SK-N-SH (cell line): ENCODE results near the gene AQP3. TPM values are rescaled to one million over a fixed set of nuclear protein-coding genes. Genes with fewer than 3 reads are reported as not detected.

Source experiments
- CTCF ChIA-PET: fragments of 300-600, 350-600 bp; formaldehyde crosslinking; extraction: SDS; loops from one replicate; lab custom pipeline; 2021; lab: Yijun Ruan, JAX
- POLR2A ChIA-PET: fragments of 350-600 bp; sonication (Branson Sonifier 250); formaldehyde crosslinking; extraction: SDS; loops from one replicate; lab custom pipeline; 2020; ENCODE audit warnings: antibody characterized with exemption, inconsistent platforms; lab: Yijun Ruan, JAX
- DNase-seq: peaks from one replicate; pipeline ENCODE4 v3.0.0; 2012
- H2AFZ ChIP-seq: fragments of 200-600 bp; sonication (generic); 2 replicates; pipeline ENCODE4 v1.8.1; 2016; ENCODE audit warnings: antibody characterized with exemption, mild to moderate bottlenecking, low read depth
- H3F3A ChIP-seq: fragments of 200-600 bp; sonication (generic); replicated peaks from 2 replicates; pipeline ENCODE3; 2016; ENCODE audit warnings: antibody characterized with exemption, mild to moderate bottlenecking; ENCODE audit not compliant: insufficient read depth
- H3K27ac ChIP-seq, 2 experiments: fragments of 200-500 bp in 1 of 2; fragments of 200-600 bp in 1 of 2; sonication (Bioruptor generic) in 1 of 2; sonication (generic), shearing (Covaris generic) in 1 of 2; 2 replicates each; pipeline versions ENCODE4 v1.5.1 to v1.6.1; 2014 to 2016; ENCODE audit warnings: low read depth in 2 of 2, inconsistent platforms in 1 of 2, low read length in 1 of 2, mild to moderate bottlenecking in 1 of 2, mixed read lengths in 1 of 2
- H3K27me3 ChIP-seq: fragments of 200-600 bp; sonication (generic), shearing (Covaris generic); 2 replicates; pipeline ENCODE4 v1.6.1; 2016; ENCODE audit warnings: mixed run types; ENCODE audit not compliant: insufficient read depth
- H3K36me3 ChIP-seq, 2 experiments: fragments of 200-500 bp in 1 of 2; fragments of 200-600 bp in 1 of 2; sonication (Bioruptor generic) in 1 of 2; sonication (generic) in 1 of 2; replicated peaks in 1 of 2; 2 replicates each; pipeline versions ENCODE3 to v1.5.1; 2014 to 2016; ENCODE audit warnings: low read length in 1 of 2, mild to moderate bottlenecking in 1 of 2; ENCODE audit not compliant: insufficient read depth in 2 of 2, control insufficient read depth in 1 of 2
- H3K4me1 ChIP-seq, 2 experiments: fragments of 200-500 bp in 1 of 2; fragments of 200-600 bp in 1 of 2; sonication (Bioruptor generic) in 1 of 2; sonication (generic), shearing (Covaris generic) in 1 of 2; 2 replicates each; pipeline versions ENCODE4 v1.5.1 to v1.6.1; 2014 to 2016; ENCODE audit warnings: low read depth in 1 of 2, low read length in 1 of 2, mixed run types in 1 of 2; ENCODE audit not compliant: insufficient read depth in 2 of 2, control insufficient read depth in 1 of 2
- H3K4me2 ChIP-seq: fragments of 200-600 bp; sonication (generic), shearing (Covaris generic); 2 replicates; pipeline ENCODE4 v1.6.1; 2017; ENCODE audit warnings: mixed run types
- H3K4me3 ChIP-seq, 2 experiments: fragments of 200-500 bp in 1 of 2; fragments of 200-600 bp in 1 of 2; sonication (Bioruptor generic) in 1 of 2; sonication (generic), shearing (Covaris generic) in 1 of 2; 2 replicates each; pipeline versions ENCODE4 v1.5.1 to v1.8.1; 2014 to 2016; ENCODE audit warnings: low read depth in 2 of 2, inconsistent platforms in 1 of 2, low read length in 1 of 2, mild to moderate bottlenecking in 1 of 2, mixed read lengths in 1 of 2, moderate library complexity in 1 of 2
- H3K79me2 ChIP-seq: fragments of 200-600 bp; sonication (generic); 2 replicates; pipeline ENCODE4 v1.8.1; 2017; ENCODE audit warnings: mild to moderate bottlenecking; ENCODE audit not compliant: insufficient read depth
- H3K9ac ChIP-seq: fragments of 200-600 bp; sonication (generic); 2 replicates; pipeline ENCODE4 v1.6.1; 2017; ENCODE audit warnings: mixed run types
- H3K9me2 ChIP-seq: fragments of 200-600 bp; sonication (generic); 2 replicates; pipeline ENCODE4 v1.6.1; 2017; ENCODE audit warnings: mixed run types
- H3K9me3 ChIP-seq: fragments of 200-600 bp; sonication (generic); 2 replicates; pipeline ENCODE4 v1.6.1; 2017; ENCODE audit warnings: mixed run types, mild to moderate bottlenecking, moderate library complexity
- H4K20me1 ChIP-seq: fragments of 200-600 bp; sonication (generic); 2 replicates; pipeline ENCODE4 v1.6.1; 2017; ENCODE audit warnings: mild to moderate bottlenecking, mixed run types; ENCODE audit not compliant: insufficient read depth
- CHD2 ChIP-seq: fragments of 150-350 bp; IDR thresholded peaks from 2 replicates; pipeline ENCODE4 v1.6.1; 2018; ENCODE audit warnings: low read length; ENCODE audit not compliant: partially characterized antibody
- ELF1 ChIP-seq: IDR thresholded peaks from 2 replicates; pipeline ENCODE4 v1.4.0; 2012
- EP300 ChIP-seq, 2 experiments: IDR thresholded peaks; 2 replicates each; pipeline versions ENCODE4 v1.4.0 to v1.6.1; 2012; ENCODE audit warnings: borderline replicate concordance in 1 of 2, low read depth in 1 of 2, low read length in 1 of 2
- EZH2phosphoT487 ChIP-seq: fragments of 200-600 bp; sonication (generic); IDR thresholded peaks from 2 replicates; pipeline ENCODE4 v1.6.1; 2017; ENCODE audit warnings: low read depth, mixed run types, mild to moderate bottlenecking, antibody characterized with exemption, moderate library complexity, borderline replicate concordance
- FOSL2 ChIP-seq: IDR thresholded peaks from 2 replicates; pipeline ENCODE4 v1.4.0; 2012; ENCODE audit warnings: low read depth, mild to moderate bottlenecking, moderate library complexity, borderline replicate concordance
- FOXJ3 ChIP-seq: sonication (generic); formaldehyde crosslinking; IDR thresholded peaks from 2 replicates; pipeline ENCODE4 v1.5.1; 2020; ENCODE audit warnings: mild to moderate bottlenecking, missing genetic modification reagents
- FOXM1 ChIP-seq: IDR thresholded peaks from 2 replicates; pipeline ENCODE4 v1.4.0; 2012; ENCODE audit warnings: low read depth, mild to moderate bottlenecking
- GABPA ChIP-seq: IDR thresholded peaks from 2 replicates; pipeline ENCODE4 v1.4.0; 2012; ENCODE audit warnings: low read depth, mild to moderate bottlenecking
- GATA2 ChIP-seq: sonication (generic); formaldehyde crosslinking; IDR thresholded peaks from 2 replicates; pipeline ENCODE4 v1.5.0; 2020; ENCODE audit warnings: mild to moderate bottlenecking, missing genetic modification reagents
- MEF2A ChIP-seq: IDR thresholded peaks from 2 replicates; pipeline ENCODE4 v1.4.0; 2012; ENCODE audit warnings: low read depth, borderline replicate concordance
- MXI1 ChIP-seq: IDR thresholded peaks from 2 replicates; pipeline ENCODE4 v1.6.1; 2012; ENCODE audit warnings: mild to moderate bottlenecking, low read depth, low read length, improper control_type of control experiment
- NFIC ChIP-seq: IDR thresholded peaks from 2 replicates; pipeline ENCODE4 v1.4.0; 2012; ENCODE audit warnings: borderline replicate concordance
- NRF1 ChIP-seq: IDR thresholded peaks from 2 replicates; pipeline ENCODE4 v1.6.1; 2012; ENCODE audit warnings: low read depth, mild to moderate bottlenecking, low read length
- POLR2AphosphoS5 ChIP-seq: IDR thresholded peaks from 2 replicates; pipeline ENCODE4 v1.6.1; 2012; ENCODE audit warnings: low read depth, low read length
- RAD21 ChIP-seq: IDR thresholded peaks from 2 replicates; pipeline ENCODE4 v1.6.1; 2012; ENCODE audit warnings: mild to moderate bottlenecking, low read length
- RFX5 ChIP-seq: IDR thresholded peaks from 2 replicates; pipeline ENCODE4 v1.6.1; 2012; ENCODE audit warnings: mild to moderate bottlenecking, improper control_type of control experiment, low read length
- RXRA ChIP-seq: IDR thresholded peaks from 2 replicates; pipeline ENCODE4 v1.4.0; 2012; ENCODE audit warnings: low read depth, mild to moderate bottlenecking, borderline replicate concordance
- SIN3A ChIP-seq: IDR thresholded peaks from 2 replicates; pipeline ENCODE4 v1.6.1; 2012; ENCODE audit warnings: low read depth, mild to moderate bottlenecking, low read length, moderate library complexity, borderline replicate concordance
- SMC3 ChIP-seq: IDR thresholded peaks from 2 replicates; pipeline ENCODE4 v1.6.1; 2012; ENCODE audit warnings: low read depth, low read length, improper control_type of control experiment
- TAF1 ChIP-seq: IDR thresholded peaks from 2 replicates; pipeline ENCODE4 v1.6.1; 2012; ENCODE audit warnings: low read depth, mild to moderate bottlenecking, low read length, moderate library complexity, borderline replicate concordance
- TEAD4 ChIP-seq: IDR thresholded peaks from 2 replicates; pipeline ENCODE4 v1.4.0; 2012; ENCODE audit warnings: mild to moderate bottlenecking, borderline replicate concordance; ENCODE audit not compliant: insufficient read depth
- USF1 ChIP-seq: IDR thresholded peaks from 2 replicates; pipeline ENCODE4 v1.4.0; 2012; ENCODE audit warnings: low read depth, borderline replicate concordance
- WGBS: methylation state at CpG from one replicate; pipeline ENCODE4 v1.1.6; 2017; ENCODE audit warnings: low lambda C conversion rate; 5-methylcytosine and 5-hydroxymethylcytosine counted together
- polyA plus RNA-seq, 3 experiments: library from polyadenylated mRNA; depleted of rRNA; stranded (reverse); fragments of >200 nt; gene quantifications; 2 replicates each; pipeline ENCODE4 v1.2.3, GENCODE V29; 2012

The AQP3 gene
- polyA plus RNA-seq, 1 of the 3 experiments (the other 2 are of a cell fraction), result 0.64 TPM

- H3K9me3 ChIP-seq, result no peaks in the 10 kb centered on the region
- no peak for DNase-seq
- TF ChIP-seq MEF2A (no peak), MXI1 (no peak), NRF1 (no peak), SIN3A (no peak), GATA2 (CRISPR knock-in tag) (no peak), TEAD4 (no peak), RXRA (no peak), FOXJ3 (CRISPR knock-in tag) (no peak), POLR2AphosphoS5 (no peak), RAD21 (no peak), EP300 (IDR thresholded peaks at IDR 0.05; ENCODE audit: borderline replicate concordance in 1 of 2, low read depth in 1 of 2, low read length in 1 of 2) (no peak), NFIC (no peak), FOSL2 (no peak), SMC3 (no peak), FOXM1 (no peak), RFX5 (no peak), USF1 (no peak), CHD2 (no peak), EZH2phosphoT487 (no peak), TAF1 (no peak)
- WGBS, result 94% methylated on average over 13 of the region's 15 CpGs
- peaks cover 0 to 9% of the 10 kb centered on the region in 2 experiments; a peak in 1 of 4 replicates for H3K4me1 ChIP-seq
- H3K4me2 ChIP-seq, result no peak overlapping the region
- no peak overlapping the region for H2AFZ ChIP-seq
- no peak overlapping the region for H3K27ac ChIP-seq
- no peaks in the 10 kb centered on the region for H3K36me3 ChIP-seq
- no peaks in the 10 kb centered on the region for H4K20me1 ChIP-seq
- no peak overlapping the region for H3K9ac ChIP-seq
- no peak overlapping the region for H3K4me3 ChIP-seq
- ChIA-PET CTCF (interaction anchor here (0.8 to 2.3 kb wide), 3 partner anchors 26 to 67 kb away, joined by 3 to 9 read pairs (median 3); no protein-coding TSS in a partner anchor), POLR2A (no interaction called here)
- H3K9me2 ChIP-seq, result no peaks in the 10 kb centered on the region
- no peaks in the 10 kb centered on the region for H3K79me2 ChIP-seq
- H3F3A ChIP-seq, result no peaks in the 10 kb centered on the region
- no peaks in the 10 kb centered on the region; the same call in 1 of the 2 replicates for H3K27me3 ChIP-seq
Measured at GRCh38 chr9:33442125-33442524, 5.3 kb downstream of the AQP3 start.

- Histone ChIP-seq H3F3A (no peaks in the 10 kb centered on the region), H3K9me2 (no peaks in the 10 kb centered on the region), H3K4me3 (no peak overlapping the region), H4K20me1 (no peaks in the 10 kb centered on the region), H2AFZ (no peak overlapping the region), H3K4me1 (no peaks in the 10 kb centered on the region), H3K9ac (no peak overlapping the region), H3K9me3 (no peaks in the 10 kb centered on the region), H3K27me3 (no peaks in the 10 kb centered on the region), H3K36me3 (no peaks in the 10 kb centered on the region), H3K27ac (no peak overlapping the region), H3K4me2 (no peak overlapping the region), H3K79me2 (no peaks in the 10 kb centered on the region)
- ChIA-PET POLR2A (no interaction called here), CTCF (interaction anchor here (2.3 to 3.5 kb wide), 3 partner anchors 12 to 26 kb away, joined by 9 to 14 read pairs (median 11); no protein-coding TSS in a partner anchor)
- WGBS, result 100% methylated on average over 1 of the region's 1 CpG
- TF ChIP-seq ELF1 (no peak), POLR2AphosphoS5 (no peak), NRF1 (no peak), FOXJ3 (CRISPR knock-in tag) (no peak), RXRA (no peak), SMC3 (no peak), GABPA (no peak), FOXM1 (no peak), EZH2phosphoT487 (no peak)
- DNase-seq, result no peak
Measured at GRCh38 chr9:33440609-33441008, 6.8 kb downstream of the AQP3 start.
